DND-41 (cell line): Measurements from ENCODE around the gene GYS2.

Source experiments
- ATAC-seq: fragments of 200-7000 bp; cut with Tn5 transposase; 3 replicates; pipeline ENCODE4 v1.9.1; 2021; ENCODE audit warnings: low read depth; ENCODE audit not compliant: insufficient read depth
- DNase-seq: peaks from one replicate; pipeline ENCODE4 v3.0.0-alpha.2; 2020
- H2AFZ ChIP-seq: 2 replicates; pipeline ENCODE4 v1.6.0; 2012; ENCODE audit warnings: low read depth, low read length
- H3K27ac ChIP-seq: 2 replicates; pipeline ENCODE4 v1.5.1; 2012; ENCODE audit warnings: low read length, inconsistent platforms
- H3K27me3 ChIP-seq: fragments of 200-600 bp; sonication (generic); 2 replicates; pipeline ENCODE4 v1.6.0; 2012; ENCODE audit warnings: low read length, mild to moderate bottlenecking, inconsistent platforms; ENCODE audit not compliant: insufficient read depth, poor library complexity
- H3K36me3 ChIP-seq: 2 replicates; pipeline ENCODE4 v1.5.1; 2012; ENCODE audit warnings: low read length, inconsistent platforms; ENCODE audit not compliant: insufficient read depth
- H3K4me1 ChIP-seq: 2 replicates; pipeline ENCODE4 v1.5.1; 2012; ENCODE audit warnings: mild to moderate bottlenecking, low read length; ENCODE audit not compliant: insufficient read depth
- H3K4me2 ChIP-seq: 2 replicates; pipeline ENCODE4 v1.6.0; 2012; ENCODE audit warnings: mild to moderate bottlenecking, moderate library complexity, low read length, inconsistent platforms; ENCODE audit not compliant: insufficient read depth
- H3K4me3 ChIP-seq, 2 experiments: fragments of 200-600 bp in 1 of 2; shearing (Covaris generic) in 1 of 2; 2 replicates each; pipeline ENCODE4 v1.5.1; 2012 to 2016; ENCODE audit warnings: inconsistent platforms in 2 of 2, low read length in 2 of 2, mild to moderate bottlenecking in 2 of 2, low read depth in 1 of 2, moderate library complexity in 1 of 2
- H3K79me2 ChIP-seq: 2 replicates; pipeline ENCODE4 v1.6.0; 2012; ENCODE audit warnings: low read length, inconsistent platforms; ENCODE audit not compliant: insufficient read depth
- H3K9ac ChIP-seq: 2 replicates; pipeline ENCODE4 v1.6.0; 2012; ENCODE audit warnings: low read depth, mild to moderate bottlenecking, inconsistent platforms, low read length, moderate library complexity
- H3K9me3 ChIP-seq: 2 replicates; pipeline ENCODE4 v1.5.1; 2012; ENCODE audit warnings: low read length, moderate library complexity, mild to moderate bottlenecking, inconsistent platforms; ENCODE audit not compliant: insufficient read depth, severe bottlenecking
- H4K20me1 ChIP-seq: 2 replicates; pipeline ENCODE4 v1.6.0; 2012; ENCODE audit warnings: low read length; ENCODE audit not compliant: insufficient read depth
- CTCF ChIP-seq: IDR thresholded peaks from 2 replicates; pipeline ENCODE4 v1.5.1; 2012; ENCODE audit warnings: borderline replicate concordance, low read length, moderate library complexity, mild to moderate bottlenecking; ENCODE audit not compliant: poor library complexity, severe bottlenecking; ENCODE audit errors: extremely low read depth
- EZH2 ChIP-seq: IDR thresholded peaks from 3 replicates; pipeline ENCODE4 v1.6.1; 2012; ENCODE audit warnings: borderline replicate concordance, low read depth, mild to moderate bottlenecking, moderate library complexity, low read length, inconsistent platforms; ENCODE audit not compliant: severe bottlenecking

The GYS2 gene

GRCh38 chr12:21547437-21547836 is 57.2 kb downstream of the GYS2 start:
- no peak for TF ChIP-seq CTCF
- no peak for TF ChIP-seq EZH2
- no peak for ATAC-seq
- H3K4me3 ChIP-seq = no peak overlapping the region

GRCh38 chr12:21546716-21547115 is 57.9 kb downstream of the GYS2 start:
- H3K4me2 ChIP-seq = no peak overlapping the region
- H3K27ac ChIP-seq = no peak overlapping the region
- no peaks in the 10 kb centered on the region for H3K9me3 ChIP-seq
- no peaks in the 10 kb centered on the region for H3K79me2 ChIP-seq
- ATAC-seq = no peak
- peaks cover 10% of the 10 kb centered on the region for H3K27me3 ChIP-seq
- no peak overlapping the region for H2AFZ ChIP-seq
- DNase-seq = no peak
- no peaks in the 10 kb centered on the region for H4K20me1 ChIP-seq
- no peak overlapping the region for H3K9ac ChIP-seq
- no peaks in the 10 kb centered on the region for H3K36me3 ChIP-seq
- no peaks in the 10 kb centered on the region for H3K4me1 ChIP-seq
- TF ChIP-seq CTCF (no peak), EZH2 (no peak)
- H3K4me3 ChIP-seq = no peak overlapping the region

More at GRCh38 chr12:21547437-21547836, 57.2 kb downstream of the GYS2 start:
- H3K9ac ChIP-seq = no peak overlapping the region
- no peaks in the 10 kb centered on the region for H4K20me1 ChIP-seq
- H3K4me2 ChIP-seq = no peak overlapping the region
- H3K4me1 ChIP-seq = no peaks in the 10 kb centered on the region
- H3K79me2 ChIP-seq = no peaks in the 10 kb centered on the region
- H3K36me3 ChIP-seq = no peaks in the 10 kb centered on the region
- no peaks in the 10 kb centered on the region for H3K9me3 ChIP-seq
- no peak overlapping the region for H3K27ac ChIP-seq
- no peak overlapping the region for H2AFZ ChIP-seq
- DNase-seq = no peak
- peaks cover 8% of the 10 kb centered on the region for H3K27me3 ChIP-seq

- Histone ChIP-seq H3K36me3 (no peaks in the 10 kb centered on the region), H3K4me3 (no peak overlapping the region)
These were observed 59.1 kb downstream of the GYS2 start for GRCh38 chr12:21545557-21545956.

More at GRCh38 chr12:21545557-21545956, 59.1 kb downstream of the GYS2 start:
- no peaks in the 10 kb centered on the region for H4K20me1 ChIP-seq
- DNase-seq = no peak
- TF ChIP-seq CTCF (no peak), EZH2 (no peak)
- peaks cover 10% of the 10 kb centered on the region for H3K27me3 ChIP-seq
- no peak overlapping the region for H3K4me2 ChIP-seq
- no peak overlapping the region for H3K9ac ChIP-seq
- no peaks in the 10 kb centered on the region for H3K79me2 ChIP-seq
- H2AFZ ChIP-seq = no peak overlapping the region
- H3K9me3 ChIP-seq = no peaks in the 10 kb centered on the region
- ATAC-seq = no peak
- no peaks in the 10 kb centered on the region for H3K4me1 ChIP-seq
- H3K27ac ChIP-seq = no peak overlapping the region
